Cardiac fibroblast (primary cell): ENCODE data around the gene B3GAT1.
"Not testable (repeated sequence)": the region's sequence is repeated elsewhere in the genome, so short reads cannot be mapped to it uniquely, and the experiment has no call there.

Experiments
- DNase-seq, 2 donors: peaks; one replicate each; pipeline versions ENCODE4 v3.0.0 to v3.0.0-alpha.2; 2010; ENCODE audit warnings: low read depth in 2 of 2
- H3K4me3 ChIP-seq, 2 donors: replicated peaks in 1 of 2; 1 replicate in 1 of 2; 2 replicates in 1 of 2; pipeline ENCODE4 v1.5.1; 2011; ENCODE audit warnings: low read depth in 2 of 2, low read length in 2 of 2, mild to moderate bottlenecking in 2 of 2, moderate library complexity in 1 of 2
- TF ChIP-seq, protein P1 (sequence below): IDR thresholded peaks from one replicate; pipeline ENCODE4 v1.5.1; 2011; ENCODE audit warnings: low read depth, mild to moderate bottlenecking, low read length, inconsistent platforms

Gene B3GAT1

DNA sequence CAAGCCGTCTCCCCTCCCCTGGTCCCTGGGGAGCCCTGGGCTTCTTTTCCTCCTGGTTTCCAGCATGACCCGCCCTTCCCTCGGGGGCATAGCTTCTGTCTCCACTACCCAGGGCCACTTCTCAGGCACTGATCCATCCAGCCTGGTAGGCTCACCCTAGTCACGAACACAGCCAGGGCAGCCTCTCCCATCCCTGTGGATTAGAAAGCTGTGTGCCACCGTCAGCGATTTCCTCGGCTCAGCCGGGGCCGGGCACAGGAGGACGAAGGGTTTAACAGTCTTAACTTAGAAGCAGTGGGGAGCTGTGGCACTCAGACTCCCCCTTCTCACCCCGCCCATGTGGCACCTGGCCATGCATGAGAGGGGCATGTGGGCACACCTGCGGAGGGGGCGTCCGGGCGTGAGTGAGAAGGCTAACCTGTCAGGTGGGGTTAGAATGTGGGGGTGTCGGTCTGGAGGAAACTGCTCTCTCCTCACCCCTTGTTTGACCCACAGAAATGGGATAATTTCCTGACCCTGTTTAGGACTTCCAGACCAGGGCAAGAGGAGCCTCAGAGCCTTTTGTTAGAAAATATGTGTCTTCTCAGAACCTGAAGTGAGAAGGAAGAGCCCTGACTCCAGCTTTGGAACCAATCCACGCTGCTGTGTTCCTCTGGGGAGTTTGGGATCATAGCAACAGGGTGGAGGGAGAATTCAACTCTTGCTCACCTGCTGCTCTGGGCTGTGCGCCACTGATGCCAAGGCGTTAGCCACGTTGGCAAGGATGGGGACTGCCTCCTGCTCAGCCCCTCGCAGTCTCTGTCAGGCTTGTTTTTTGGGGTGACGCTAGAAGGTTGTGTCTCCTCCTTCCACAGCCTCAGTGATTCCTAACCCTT is 65.7 kb downstream of the B3GAT1 start:
- no peak for DNase-seq
- TF ChIP-seq, protein P1, sequence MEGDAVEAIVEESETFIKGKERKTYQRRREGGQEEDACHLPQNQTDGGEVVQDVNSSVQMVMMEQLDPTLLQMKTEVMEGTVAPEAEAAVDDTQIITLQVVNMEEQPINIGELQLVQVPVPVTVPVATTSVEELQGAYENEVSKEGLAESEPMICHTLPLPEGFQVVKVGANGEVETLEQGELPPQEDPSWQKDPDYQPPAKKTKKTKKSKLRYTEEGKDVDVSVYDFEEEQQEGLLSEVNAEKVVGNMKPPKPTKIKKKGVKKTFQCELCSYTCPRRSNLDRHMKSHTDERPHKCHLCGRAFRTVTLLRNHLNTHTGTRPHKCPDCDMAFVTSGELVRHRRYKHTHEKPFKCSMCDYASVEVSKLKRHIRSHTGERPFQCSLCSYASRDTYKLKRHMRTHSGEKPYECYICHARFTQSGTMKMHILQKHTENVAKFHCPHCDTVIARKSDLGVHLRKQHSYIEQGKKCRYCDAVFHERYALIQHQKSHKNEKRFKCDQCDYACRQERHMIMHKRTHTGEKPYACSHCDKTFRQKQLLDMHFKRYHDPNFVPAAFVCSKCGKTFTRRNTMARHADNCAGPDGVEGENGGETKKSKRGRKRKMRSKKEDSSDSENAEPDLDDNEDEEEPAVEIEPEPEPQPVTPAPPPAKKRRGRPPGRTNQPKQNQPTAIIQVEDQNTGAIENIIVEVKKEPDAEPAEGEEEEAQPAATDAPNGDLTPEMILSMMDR, result no peak
- no peak overlapping the region for H3K4me3 ChIP-seq

DNA sequence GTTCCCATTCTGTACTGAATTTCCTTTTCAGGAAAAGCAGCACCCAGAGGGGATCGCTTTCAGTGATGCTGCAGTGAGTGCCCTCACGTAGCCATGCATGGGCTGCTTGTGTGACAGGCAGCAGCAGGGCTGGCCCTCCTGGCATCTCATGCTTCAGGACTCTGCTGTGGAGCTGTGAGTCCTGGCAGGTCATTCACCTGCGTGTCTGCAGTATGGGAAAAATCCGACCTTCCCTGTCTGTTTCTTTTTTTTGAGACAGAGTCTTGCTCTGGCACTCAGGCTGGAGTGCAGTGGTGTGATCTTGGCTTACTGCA is 66.8 kb downstream of the B3GAT1 start:
- no peak overlapping the region for H3K4me3 ChIP-seq
- no peak for DNase-seq
- TF ChIP-seq, protein P1, result no peak

DNA sequence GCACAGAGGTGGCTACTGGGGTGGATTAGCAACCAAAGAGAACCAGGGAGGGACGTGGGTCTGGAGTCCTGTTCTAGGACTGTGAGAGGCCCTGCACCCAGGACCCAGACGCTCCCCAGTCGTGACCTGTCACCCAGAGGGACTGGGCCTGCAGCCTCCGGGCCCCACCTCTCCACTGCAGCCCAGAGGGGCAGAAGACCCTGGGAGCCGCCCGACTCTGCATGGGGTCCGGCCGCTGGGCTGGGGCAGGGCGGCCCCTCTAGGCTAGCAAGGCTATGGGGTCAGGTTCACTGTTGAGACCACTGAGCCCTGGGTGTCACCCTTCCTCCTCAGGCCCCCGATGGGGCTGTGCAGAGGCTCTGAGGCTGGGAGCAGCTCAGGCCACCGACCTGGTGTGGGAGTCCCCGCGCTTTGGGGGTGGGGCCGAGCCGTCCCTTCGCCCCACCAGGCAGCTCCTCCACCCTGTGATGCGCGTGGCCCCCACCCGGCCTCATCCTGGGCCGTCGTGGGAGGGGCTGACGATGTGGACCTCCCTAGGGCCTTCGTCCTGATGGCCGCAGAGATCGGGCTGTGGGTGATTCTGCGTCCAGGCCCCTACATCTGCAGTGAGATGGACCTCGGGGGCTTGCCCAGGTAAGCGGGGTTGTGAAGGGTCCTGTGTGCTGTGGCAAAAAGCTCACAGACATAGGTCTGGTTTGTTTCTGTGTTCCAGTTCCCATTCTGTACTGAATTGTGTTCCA is 67.4 kb downstream of the B3GAT1 start:
- not testable (repeated sequence) for DNase-seq, H3K4me3 ChIP-seq

DNA sequence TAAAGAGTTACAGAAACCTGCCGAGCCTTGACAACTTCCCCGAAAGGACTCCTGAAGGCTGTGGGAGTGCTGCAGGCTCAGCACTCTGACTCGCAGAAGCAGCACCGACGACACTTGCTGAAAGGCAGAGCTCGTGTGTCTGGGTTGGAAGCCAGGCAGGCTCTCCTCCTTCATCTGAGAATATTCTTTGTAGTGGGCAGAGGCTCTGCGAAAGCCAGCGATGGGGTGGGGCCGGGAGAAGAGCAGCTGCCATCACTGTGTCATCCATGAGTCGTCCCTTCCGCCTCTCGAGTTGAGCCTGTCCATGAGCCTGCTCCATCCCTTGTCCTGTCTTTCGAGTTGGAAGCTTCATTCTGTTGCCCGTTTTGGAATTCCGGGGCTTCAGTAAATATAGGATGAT is 68.4 kb downstream of the B3GAT1 start:
- no peak for DNase-seq
- H3K4me3 ChIP-seq, result no peak overlapping the region
- TF ChIP-seq, protein P1, result no peak

DNA sequence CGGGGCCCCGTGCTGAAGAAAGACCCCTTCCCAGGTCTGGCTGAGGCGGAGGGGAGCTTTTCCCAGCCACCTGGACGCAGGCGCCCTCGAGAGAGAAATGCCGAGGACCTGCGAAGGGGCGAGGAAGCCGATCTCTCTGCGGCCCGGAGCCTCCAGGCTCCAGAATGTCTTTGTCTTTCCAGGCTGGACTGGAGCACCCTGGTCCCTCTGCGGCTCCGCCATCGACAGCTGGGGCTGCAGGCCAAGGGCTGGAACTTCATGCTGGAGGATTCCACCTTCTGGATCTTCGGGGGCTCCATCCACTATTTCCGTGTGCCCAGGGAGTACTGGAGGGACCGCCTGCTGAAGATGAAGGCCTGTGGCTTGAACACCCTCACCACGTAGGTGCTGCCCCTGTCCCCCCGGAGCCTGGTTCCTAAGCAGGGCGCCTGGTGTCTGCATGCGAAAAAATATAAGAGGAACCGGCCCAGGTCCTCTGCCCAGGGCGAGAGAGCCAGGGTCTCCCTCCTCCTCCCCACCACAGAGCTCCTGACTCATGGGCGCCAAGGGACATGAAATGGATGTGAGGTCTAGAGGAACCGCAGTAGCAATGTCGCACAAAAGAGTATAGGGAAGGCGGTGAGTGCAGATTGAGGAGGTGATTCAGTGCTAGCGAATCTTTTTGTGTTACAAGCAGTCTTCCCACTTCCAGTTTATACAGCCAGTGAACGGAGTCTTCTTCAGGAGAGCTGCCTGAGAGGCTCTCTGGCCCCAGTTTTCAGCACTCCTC is 69.3 kb downstream of the B3GAT1 start:
- no peak overlapping the region for H3K4me3 ChIP-seq
- TF ChIP-seq, protein P1, result no peak
- DNase-seq, result no peak

DNA sequence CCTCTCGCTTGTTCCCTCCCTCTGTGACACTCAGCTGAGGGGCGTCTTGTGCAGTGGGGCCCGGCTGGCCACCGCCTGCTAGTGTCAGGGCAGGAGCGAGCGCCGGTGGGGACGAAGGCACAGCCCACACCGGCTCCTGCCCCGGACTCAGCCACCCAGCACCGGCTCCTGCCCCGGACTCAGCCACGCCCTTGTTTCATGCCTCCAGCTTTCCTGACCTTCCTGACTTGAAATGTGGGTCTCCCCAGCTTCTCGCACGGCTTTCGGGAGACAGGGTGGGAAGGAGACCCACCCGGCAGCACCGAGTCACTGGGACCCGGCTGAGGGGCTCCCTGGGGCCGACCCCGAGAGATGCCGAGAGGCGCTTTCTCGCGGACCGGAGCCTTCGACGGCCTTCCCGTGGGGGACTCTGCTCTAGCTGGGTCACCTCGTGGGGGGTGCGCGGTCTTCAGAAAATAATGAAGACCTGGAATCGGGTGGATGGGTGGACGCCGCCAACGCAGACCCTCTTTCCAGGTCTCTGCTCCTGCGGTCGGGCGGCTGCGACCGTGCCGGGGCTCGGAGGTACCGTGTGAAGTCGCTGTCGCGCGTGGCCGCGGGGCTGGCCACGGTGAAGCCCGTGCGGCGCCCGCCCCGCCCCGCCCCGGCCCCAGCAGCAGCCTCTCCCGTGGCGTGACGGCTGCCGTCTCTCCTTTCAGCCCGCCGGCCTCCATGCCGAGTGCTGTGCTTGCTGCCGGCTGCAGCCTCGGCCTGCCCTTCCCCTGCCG is 70.1 kb downstream of the B3GAT1 start:
- DNase-seq, result no peak
- TF ChIP-seq, protein P1, result no peak
- no peak overlapping the region for H3K4me3 ChIP-seq
